NOMO-1 (cell line): ENCODE measurements around the gene TRIM27.
A peak's percentile ranks its signal among the peaks of the same experiment; 100 is the strongest.
"Not testable (repeated sequence)": the region's sequence is repeated elsewhere in the genome, so short reads cannot be mapped to it uniquely, and the experiment has no call there.

Experiments used
- DNase-seq, 2 experiments: peaks; one replicate each; lab custom pipeline; 2025; ENCODE audit not compliant: unreplicated experiment in 2 of 2; lab: John Stamatoyannopoulos, UW

TRIM27 gene

GRCh38 chr6:28943557-28944411 is 20.0 kb upstream of the TRIM27 start:
- DNase-seq = peak; percentile 38 to 48

DNA sequence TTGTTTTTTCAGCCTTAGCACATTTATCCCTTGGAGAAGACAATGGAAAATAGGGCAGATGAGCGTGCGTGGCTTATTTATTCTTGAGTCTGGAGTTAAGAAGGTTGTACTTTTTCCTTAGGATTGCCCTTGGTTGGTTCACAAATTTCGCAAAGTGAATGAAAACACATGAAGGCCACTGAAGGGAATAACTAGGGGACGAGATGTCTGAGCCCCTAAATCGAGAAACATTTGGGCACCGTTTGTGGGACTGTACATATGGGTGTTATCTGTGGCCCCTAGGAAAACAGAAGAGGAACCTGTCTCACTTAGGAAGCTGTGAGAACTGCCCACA is 19.4 kb upstream of the TRIM27 start:
- DNase-seq = no peak

DNA sequence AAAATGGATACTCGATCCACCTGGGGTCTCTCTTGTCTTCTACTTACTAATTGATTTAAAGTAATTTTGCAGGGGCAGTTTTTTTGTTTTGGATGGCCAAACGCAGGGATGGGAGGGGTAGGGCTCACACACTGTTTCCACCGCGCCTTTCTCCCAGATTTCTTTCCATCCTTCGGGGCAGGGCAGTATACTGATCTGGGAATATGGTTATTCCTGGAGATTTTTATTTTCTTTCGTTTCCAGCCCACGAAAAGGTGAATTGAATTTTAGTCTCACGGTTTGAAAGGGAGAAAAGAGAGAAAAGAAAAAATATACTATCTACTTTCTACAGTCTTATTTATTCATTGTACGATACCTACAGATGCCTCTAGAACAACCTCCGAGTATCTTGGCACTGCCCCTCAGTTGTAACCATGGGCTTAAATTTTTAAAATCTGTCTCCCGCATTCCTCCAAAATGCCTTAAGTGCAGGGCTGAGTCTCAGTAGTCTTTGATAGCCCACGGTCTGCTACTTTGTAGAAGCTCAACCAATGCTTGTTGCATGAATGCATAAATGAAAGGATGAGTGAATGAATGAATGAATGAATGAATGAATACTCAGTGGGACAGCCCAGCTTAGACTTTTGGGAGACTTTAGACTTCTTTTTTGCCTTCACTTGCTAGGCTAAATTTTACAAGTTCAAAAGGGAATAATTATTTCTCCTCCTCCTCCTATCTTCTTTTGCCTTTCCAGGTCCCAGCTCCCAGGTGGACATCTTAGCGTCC is 18.1 kb upstream of the TRIM27 start:
- no peak for DNase-seq

- DNase-seq = peak; percentile 45 to 66
Observed at GRCh38 chr6:28940858-28941683, 17.3 kb upstream of the TRIM27 start.

GRCh38 chr6:28940294-28940857 is 16.6 kb upstream of the TRIM27 start:
- DNase-seq = peak in 1 of 2 experiments; percentile 49

- DNase-seq = no peak
Observed at GRCh38 chr6:28933069-28933468, 9.3 kb upstream of the TRIM27 start.

DNA sequence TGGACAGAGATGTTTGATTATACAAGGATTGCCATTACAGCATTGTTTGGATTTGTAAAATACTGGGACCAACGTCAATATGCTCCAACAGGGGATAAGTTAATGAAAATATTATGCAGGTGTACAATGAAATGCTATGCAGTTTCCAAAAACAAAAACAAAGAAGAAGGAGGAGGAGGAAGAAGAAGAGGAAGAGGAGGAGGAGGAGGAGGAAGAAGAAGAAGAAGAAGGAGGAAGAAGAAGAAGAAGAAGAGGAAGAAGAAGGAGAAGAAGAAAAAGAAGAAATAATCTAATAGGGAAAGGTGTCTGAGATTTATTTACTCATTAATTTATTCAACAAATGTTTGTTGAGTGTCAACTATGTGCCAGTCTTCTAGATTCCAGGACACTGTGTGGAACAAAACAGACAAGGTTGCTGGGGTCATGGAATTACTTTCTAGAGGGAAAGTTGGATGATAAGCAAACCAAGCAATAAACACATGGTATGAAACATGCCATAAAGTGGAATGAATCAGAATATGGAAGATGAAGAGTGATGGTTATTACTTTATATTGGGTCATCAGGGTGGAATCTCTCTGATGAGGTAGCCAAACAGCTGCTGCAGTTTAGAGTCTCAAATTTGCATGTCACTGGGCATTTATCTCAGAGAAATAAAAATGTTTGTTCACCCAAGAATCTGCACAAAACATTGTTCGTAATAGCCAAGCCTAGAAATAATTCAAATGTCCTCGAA is 6.3 kb upstream of the TRIM27 start:
- DNase-seq = no peak

- not testable (repeated sequence) for DNase-seq
Observed at GRCh38 chr6:28929339-28929738, 5.6 kb upstream of the TRIM27 start.

DNA sequence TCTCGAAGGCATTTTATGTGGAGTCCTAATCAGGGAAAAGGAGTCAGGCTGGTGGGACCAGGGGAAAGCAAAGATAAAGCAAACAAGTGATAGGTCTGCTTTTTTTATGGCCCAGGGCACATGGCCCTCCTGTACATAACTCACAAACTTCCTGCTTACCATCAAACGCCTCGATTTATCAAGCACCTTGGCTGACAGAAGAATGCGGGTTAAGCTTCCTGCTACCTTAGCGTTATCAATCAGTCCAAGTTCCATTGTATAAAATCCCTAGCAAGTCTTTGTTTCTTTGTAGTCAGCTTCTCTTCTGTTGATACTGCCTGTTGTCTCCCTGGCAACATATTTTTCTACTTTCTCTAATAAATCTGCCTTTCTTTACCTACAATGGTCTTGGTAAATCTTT is 4.1 kb upstream of the TRIM27 start:
- no peak for DNase-seq

GRCh38 chr6:28922821-28923317 is 916 bp downstream of the TRIM27 start:
- DNase-seq = peak; percentile 47 to 65

GRCh38 chr6:28922004-28922820 is 1.6 kb downstream of the TRIM27 start:
- DNase-seq = peak in 1 of 2 experiments; percentile 53

DNA sequence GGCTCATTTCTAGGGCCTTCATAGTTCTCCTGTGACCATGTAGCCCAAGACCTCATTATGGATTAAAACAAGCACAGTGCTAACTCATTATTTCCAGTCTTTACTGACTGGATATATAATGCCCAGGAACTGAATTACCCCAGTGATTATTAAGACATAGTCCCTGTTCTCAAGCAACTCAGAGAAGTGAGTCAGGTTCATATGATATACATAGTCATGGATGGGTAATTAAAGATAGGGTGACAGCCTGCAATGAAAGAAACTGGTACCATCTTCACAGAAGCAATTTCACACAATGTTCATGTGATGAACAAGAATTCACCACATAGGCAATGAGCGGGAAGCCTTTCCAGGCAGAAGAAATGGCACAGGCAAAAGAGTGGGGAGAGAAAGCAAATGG is 3.5 kb downstream of the TRIM27 start:
- no peak for DNase-seq

DNA sequence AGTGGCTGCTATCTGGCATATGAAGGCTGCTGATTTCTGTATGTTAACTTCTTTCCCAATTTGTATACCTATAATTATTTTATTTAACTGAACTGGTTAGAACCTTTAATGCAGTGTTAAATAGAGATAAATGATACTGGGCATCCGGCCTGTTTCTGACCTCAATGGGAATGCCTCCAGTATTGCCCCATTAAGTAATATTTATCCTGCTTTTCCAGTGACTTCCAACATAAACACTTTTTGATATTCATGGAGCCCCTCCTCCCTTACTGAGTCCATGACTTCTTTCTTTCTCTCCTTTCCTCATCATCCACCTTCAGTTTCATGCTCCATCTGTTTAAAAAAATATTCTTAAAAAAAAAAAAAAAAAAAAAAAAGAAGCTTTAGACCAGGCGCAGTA is 8.8 kb downstream of the TRIM27 start:
- no peak for DNase-seq

- no peak for DNase-seq
Observed at GRCh38 chr6:28910901-28911690, 12.7 kb downstream of the TRIM27 start.

- DNase-seq = no peak
Observed at GRCh38 chr6:28907394-28907793, 16.4 kb downstream of the TRIM27 start.

DNA sequence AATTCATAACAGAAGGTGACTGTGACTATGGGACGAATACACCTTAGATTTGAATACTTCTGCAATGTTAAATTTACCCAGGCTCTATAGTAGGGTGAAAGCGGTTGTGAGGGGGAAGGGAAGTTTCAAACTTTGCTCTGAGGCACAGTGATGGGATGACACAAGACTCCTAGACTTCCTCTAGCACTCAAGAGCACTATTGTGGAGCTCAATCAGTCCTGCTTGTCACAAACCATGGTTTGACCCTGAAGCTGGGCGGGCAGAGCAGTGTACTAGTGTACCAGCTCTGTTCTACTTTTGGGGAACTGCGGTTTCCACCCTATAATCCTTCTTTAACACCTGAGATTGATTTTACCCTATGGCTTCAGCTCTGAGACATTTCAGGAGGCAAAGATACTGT is 17.1 kb downstream of the TRIM27 start:
- peak; percentile 50 to 75 for DNase-seq

GRCh38 chr6:28903686-28904085 is 20.1 kb downstream of the TRIM27 start:
- no peak for DNase-seq

GRCh38 chr6:28901831-28902230 is 22.0 kb downstream of the TRIM27 start:
- DNase-seq = no peak
